GM19455 (cell line): ENCODE measurements around the gene DCAF6.
"Not testable (repeated sequence)": the region's sequence is repeated elsewhere in the genome, so short reads cannot be mapped to it uniquely, and the experiment has no call there.

ENCODE experiments used
- ATAC-seq: cut with Tn5 transposase; IDR thresholded peaks from one replicate; pipeline ENCODE4 v1.9.1; 2021; ENCODE audit not compliant: unreplicated experiment

Gene DCAF6

DNA sequence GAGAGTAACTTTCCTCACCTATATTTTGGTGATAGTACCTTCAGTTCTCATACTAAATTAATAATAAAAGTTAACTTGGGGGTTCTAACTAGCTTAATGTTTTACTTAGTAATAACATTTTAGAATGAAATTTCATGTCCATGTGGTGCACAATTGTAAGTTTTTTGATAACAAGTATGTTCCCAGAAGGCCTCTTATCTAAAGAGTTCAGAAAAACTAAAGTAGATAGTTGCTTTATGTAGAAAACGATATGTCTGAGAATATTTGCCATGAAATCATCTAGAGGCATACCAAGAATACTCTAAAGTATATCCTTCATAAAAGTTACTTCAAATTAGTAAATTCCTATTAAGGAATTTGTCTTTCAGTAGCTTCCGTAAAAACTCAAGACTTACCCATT lies 12.4 kb upstream of the DCAF6 start:
- ATAC-seq, result no peak

DNA sequence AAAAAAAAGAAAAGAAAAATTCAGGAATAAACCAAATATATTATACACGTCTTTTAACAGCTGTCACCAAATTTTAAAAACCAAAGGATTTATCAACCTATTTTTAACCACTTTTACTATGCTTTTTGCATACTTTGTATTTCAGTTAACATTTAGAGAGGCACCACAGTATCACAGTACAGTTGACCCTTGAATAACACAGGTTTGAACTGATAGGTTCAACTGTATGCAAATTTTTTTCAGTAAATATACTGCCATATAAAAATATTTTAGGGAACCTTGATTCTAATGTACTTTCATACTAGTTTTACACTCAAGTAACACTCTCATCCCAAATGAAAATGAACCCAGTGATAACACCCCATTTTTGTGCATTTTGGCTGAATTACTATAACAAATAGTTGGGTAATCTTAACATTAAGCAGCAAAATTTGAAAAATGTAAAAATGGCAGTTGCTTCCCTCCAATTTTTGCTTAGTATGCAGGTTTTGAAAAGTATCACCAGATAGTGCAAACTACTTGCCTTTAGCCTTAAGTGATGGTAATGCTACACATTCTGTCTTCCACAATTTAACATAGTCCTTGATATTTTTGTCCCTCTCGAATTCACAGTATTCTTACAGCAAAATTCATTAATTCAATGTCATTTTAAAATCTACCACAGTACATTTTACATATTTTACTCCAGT lies 11.8 kb upstream of the DCAF6 start:
- no peak for ATAC-seq

DNA sequence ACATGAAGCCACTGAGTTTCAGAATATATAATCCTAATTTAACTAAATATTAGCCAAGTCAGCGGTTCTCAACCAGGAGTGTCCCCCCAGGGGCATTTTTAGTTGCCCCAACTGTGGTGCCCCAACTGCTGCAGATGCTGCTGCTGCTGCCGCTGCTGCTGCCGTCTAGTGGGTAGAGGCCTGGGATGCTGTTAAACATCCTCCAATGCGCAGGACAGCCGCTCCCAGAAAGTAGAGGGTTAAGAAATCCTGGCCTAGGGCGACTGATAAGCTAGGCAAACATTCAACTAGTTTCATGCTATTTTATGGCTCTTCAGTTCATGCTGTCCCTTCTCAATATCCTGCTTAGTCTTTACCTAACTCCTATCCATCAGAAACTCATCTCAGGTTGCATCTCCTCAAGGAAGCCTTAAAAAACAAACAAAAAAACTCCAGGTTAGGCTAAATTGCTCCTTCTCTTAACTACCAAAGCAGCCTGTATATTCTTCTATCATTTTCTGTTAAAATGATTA lies 9.9 kb upstream of the DCAF6 start:
- ATAC-seq, result no peak

DNA sequence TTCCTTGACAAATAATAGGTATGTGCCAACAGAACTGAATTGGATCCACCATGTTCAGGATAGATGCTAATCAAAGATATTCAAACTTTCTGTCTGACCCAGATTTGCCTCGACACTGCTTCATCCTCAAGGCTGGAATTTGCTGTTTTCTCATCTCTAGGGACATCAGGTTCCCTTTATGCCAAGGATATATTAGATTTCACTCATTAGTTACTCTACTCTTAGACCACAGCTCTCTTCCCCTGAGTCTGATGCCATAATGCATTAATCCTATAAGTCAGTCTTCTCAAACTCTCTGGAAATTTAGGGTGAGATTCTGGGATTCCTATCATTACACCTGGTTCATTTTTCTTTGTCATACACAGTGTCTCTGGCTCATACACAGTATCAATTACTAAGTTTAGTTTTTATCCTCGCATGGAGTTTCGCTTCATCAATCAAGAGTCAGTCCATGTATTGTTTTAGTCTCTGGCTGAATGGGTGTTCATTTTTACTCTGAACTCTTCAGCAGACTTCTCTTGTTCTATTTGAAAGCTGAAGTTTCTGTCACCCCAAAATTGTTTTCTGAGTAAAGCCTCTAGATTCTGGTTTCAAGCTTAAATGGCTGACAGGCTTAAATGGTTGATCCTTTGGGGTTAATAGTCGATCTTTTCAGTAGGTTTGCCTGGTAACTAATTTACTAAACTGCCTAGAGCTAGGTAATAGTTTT lies 9.3 kb upstream of the DCAF6 start:
- ATAC-seq, result no peak

DNA sequence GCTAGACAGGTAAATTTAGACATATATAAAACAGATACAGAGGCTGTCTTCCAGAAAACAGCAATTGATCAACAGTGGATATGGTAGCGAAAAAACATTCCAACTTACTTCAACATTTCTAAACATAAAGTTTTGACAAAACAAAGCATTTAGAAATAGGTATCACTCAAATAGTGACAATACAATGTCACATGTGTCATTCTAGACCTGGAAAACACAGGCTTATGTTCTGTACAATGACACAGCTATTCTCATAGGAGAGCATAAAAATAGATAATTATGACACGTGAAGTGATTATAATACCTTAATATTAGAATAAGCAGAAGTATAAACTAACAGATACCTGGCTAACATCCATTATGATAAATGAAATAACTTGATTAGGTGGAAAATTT lies 8.0 kb upstream of the DCAF6 start:
- no peak for ATAC-seq

DNA sequence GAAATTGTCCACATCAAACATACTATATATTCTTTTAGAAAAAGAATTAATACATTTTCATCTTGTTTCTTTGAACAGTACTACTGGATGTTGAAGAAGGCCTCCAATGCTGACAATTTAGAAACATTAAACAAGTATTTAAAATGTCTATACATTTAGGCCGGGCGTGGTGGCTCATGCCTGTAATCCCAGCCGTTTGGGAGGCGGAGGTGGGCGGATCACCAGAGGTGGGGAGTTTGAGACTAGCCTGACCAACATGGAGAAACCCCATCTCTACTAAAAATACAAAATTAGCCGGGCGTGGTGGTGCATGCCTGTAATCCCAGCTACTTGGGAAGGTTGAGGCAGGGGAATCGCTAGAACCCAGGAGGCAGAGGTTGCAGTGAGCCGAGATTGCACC lies 7.6 kb upstream of the DCAF6 start:
- ATAC-seq, result not testable (repeated sequence)

DNA sequence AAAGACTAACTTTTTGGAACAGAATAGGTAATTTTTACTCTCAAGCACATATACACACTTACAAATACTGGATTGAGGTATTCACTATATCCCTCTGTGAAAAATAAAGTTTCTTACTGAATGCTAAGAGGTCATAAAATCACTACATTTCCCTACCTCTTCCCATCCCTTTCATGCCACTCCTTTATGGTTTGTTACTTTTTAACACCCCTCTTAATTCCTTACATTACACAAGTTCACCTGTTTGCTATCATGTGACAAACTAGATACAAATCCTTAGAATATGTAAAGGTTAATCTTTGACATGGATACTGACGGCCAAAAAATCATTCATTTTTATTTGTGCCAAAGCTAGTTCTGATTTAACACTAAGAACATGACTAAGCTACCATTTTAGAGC lies 6.8 kb upstream of the DCAF6 start:
- no peak for ATAC-seq

DNA sequence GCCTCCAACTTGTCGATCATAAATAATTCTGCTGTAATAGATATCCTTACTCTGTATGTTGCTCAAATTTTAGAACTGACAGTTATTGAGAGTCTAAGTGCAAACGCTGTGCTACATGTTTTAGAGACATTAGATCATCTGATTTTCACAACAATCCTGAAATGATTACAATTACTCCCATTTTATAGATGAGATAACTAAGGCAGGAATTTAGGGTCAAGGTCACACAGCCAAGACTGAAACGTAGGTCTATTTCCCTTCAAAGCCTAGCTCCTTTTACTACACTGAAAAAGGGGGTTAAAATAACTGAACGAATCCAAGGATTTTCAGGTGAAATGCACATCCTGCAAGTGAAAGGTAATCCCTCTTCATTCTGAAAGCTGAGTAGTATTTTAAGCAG lies 2.7 kb upstream of the DCAF6 start:
- ATAC-seq, result no peak

DNA sequence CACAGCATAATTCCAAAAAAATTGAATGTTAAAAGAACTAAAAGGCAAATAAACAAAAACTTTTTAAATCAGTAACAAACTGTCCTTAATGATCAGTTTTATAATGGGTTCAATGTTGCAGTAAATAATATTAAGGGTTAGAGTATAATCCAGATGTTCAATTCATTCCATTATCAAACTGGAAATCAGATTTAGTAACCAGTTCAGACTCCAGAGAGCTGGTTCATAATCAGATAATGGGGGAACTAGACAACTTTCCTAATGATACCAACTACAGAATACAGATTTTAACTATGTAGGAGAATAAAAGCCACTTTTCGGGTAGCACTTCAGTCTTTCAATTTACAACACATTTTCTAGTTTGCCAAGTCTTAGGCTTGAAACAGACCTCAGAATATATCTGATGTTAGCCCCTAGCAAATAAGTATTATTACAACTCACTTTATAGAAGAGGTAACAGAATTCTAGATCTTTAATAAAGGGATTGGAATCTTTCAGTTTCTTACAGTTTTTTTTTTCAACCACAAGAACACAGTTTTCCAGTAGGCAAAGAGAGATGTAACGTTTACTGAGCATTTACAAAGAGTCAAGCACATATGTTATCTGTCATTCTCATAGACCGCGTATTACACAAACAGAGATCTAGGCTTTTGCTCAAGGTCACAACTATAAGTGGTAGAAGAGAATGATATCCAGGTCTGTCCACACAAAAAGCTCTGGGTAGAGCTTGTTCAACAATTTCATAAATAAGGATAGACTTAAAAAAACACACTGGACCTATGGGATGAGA lies 1.9 kb upstream of the DCAF6 start:
- no peak for ATAC-seq

DNA sequence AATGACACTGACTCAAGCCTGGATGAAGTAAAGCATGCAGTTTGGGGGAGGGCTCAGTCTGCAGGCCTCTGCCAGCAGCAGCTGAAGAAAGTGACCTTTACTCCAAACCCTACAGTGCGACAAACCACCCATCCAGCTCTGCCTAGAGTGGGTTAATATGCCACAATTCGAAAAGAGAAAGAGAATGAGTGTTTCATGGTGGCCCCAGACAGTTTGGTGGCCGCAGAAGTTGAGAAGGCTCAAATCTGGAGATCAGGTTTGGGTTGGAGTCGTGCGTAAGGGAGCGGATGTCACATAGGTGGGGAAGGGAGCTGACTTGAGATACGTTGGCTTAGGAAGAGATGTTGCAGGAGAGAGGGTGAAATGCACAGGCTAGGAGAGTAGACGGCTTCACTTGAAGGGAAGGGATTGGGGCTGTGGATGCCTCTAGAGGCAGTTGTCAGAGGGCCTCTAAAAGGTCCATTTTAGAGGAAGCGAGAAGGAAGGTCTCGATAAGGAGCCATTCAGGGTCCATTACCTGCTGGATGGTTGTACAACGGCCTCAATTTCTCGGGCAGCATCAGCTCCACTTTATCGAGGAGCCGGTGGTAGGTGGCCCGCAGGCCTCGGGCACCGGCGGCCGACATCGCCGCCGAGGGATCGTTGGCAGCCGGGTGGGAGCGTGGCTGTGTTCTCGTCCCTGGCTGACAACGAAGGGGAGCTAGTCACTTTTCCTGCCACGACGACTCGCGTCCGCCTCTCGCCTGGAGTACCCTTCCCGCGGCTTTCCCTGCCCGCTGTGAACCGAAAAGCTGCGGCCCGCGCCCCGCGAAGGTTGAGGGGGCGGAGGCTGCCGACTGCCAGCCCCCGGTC lies 1.0 kb upstream of the DCAF6 start:
- peak; percentile 12 for ATAC-seq

DNA sequence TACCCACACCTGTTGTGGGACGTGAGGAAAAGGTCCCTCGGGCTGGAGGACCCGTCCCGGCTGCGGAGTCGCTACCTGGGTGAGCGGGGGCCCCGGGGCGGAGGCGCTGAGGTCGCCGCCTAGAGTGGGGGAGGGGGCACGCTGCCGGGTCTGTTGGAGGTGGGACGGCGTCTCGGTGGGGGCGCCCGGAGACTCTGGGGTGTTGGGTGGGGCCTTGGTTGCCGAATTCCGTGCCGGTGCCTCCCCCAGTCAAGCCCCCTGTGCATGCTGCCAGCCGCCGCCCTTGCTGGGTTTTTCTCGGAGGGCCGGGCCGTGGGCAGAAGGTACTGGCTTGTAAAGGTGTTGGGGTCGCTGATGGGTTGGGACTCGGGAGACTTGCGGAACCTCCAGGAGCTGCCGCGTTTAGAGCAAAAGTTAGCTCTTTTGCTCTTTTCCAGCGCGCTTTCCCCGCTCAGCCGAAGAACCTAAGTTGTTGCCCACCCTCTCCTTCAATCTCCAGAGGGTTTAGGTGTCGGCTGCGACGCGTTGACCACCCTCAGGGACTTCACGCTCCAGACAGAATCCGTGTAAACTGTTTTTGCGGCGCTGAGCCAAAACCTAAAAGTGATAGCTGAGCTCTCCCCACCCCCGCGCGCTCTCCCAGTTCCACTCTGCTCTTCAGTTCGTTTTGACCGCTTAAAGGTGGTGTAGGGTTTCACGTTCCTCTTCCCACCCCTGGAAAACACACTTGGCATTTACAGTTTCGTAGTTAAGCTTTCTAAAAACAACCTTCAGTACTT lies 636 bp downstream of the DCAF6 start, which contains the start of gene MPC2:
TSS of gene MPC2 (minus strand) at position 143 of the 779 bp plus-strand sequence. CDS start 1,231 bp downstream, outside the sequence.
- peak; percentile 14 for ATAC-seq

DNA sequence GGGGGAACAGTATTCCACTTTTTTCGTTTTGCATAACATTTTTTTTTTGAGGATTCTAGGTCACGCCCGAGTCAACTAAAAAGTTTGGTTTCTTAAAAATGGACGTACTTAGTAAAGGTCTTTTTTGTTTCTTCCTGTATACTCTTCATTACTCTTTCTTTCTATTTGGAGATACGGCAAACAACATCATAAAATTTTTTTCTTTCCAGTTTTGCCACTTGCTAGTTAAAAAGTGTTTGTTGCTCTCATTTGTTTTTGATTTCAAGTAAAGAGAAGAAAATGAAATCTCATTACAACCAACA lies 1.2 kb downstream of the DCAF6 start:
- ATAC-seq, result no peak

DNA sequence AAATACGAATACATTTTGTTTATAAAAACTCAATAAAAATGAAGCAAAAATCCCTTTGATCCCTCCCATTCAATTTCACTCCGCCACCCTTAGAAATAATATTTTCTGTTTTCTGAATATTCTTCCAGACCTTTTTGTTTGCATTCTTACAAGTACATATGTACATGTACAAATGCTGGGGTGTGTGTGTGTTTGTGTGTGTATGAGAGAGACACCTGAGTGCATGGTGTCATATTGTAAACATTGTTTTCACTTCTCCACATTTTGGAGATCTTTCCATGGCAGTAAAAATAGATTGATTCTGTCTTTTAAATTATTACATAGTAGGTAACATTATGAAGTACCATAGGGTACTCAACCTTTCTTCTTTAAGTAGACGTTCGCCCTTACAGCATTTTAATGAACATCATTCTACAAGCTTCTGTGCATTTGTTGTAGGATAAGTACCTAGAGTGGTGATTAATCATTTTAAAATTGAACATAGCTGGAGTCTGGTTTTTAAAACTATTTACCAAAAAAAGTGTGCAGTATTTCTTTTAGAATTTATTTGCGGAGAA lies 1.7 kb downstream of the DCAF6 start:
- no peak for ATAC-seq

DNA sequence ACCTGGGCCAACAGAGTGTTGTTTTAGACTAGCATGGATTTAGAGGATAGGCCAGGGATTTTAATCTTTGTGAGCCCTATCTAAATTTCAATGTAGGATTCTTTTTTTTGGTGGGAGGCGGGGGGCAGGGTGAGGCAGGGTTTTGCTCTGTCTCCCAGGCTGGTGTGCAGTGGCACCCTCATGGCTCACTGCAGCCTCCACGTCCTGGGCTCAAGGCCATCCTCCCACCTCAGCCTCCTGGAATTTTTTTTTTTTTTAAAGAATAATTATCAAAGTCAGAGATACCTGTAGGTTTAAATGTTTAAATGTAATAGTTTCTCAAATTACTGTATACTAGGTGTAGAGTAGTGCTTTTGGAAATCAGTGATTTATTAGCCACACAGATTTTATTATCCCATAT lies 3.8 kb downstream of the DCAF6 start:
- no peak for ATAC-seq

DNA sequence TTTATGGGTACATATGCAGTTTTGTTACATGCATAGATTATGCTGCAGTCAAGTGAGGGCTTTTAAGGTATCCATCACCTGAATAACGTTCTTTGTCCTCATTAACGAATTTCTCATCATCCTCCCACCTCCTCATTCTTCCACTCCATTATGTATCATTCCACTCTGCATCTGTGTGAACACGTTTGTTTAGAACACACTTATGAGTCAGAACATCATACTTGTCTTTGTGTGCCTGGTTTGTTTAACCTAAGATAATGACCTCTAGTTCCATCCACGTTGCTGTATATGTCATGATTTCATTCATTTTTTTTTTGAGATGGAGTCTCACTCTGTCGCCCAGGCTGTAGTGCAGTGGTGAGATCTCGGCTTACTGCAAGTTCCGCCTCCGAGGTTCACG lies 7.1 kb downstream of the DCAF6 start:
- no peak for ATAC-seq

DNA sequence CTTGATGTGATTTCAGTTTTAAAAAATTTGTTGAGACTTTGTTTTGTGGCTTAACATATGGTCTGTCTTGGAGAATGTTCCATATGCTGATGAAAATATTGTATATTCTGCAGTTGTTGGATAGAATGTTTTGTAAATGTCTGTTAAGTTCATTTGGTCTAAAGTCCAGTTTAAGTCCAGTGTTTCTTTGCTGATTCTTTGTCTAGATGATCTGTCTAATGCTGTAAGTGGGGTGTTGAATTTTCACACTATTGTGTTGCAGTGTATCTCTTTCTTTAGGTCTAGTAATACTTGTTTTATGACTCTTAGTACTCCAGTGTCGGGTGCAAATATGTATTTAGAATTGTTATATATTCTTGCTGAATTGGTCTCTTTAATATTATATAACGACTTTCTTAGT lies 11.2 kb downstream of the DCAF6 start:
- ATAC-seq, result no peak

DNA sequence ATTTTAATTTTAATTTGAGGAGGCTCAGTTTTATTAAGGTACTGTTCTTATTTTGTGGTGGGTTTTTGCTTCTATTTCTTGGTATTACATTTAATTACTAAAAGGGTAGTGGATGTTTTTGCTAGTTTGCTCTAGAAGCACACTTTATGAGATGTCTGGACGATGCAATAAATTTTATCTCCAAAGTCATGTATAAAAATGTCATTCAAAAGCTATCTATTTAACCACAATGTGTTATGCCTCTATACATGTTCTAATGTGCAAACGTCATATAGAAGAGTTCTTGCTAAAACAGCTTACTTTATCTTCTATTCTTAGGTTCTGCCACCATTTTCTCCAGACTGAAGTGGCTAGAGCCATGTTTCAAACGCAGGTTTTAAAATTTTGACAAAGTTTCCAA lies 13.3 kb downstream of the DCAF6 start:
- ATAC-seq, result no peak

DNA sequence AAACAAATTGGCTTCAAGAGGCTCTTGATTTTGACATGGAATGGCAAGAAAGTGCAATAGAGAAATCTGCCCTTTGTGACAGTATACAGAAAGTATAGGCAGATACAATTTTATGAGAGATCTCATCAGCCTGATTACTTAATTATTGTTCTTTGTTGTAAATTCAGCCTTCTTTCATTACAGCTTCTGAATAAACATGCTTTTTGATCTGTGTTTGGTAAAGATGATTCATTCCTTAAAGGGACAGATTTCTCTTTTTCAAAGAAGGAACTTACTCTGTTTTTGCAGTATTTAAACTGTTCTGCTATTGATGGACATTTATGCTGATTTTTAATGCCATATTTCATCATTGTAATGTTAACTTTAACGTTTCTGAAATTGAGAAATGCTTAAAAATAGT lies 14.1 kb downstream of the DCAF6 start:
- no peak for ATAC-seq

DNA sequence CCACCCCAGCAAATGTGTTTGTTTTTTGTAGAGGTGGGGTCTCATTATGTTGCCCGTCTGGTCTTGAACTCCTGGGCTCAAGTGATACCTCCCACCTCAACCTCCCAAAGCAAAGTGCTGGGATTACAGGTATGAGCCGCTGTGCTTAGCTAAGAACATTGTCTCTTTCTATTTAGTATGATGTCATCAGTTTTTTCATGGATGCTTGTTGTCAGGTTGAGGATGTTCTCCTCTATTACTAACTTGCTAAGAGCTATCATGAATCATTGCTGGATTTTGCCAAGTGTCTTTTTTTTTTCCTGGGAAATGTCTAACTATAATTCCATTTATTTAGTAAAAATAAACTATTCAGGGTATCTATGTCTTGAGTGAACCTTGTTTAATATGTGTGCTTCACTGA lies 19.4 kb downstream of the DCAF6 start:
- ATAC-seq, result no peak

DNA sequence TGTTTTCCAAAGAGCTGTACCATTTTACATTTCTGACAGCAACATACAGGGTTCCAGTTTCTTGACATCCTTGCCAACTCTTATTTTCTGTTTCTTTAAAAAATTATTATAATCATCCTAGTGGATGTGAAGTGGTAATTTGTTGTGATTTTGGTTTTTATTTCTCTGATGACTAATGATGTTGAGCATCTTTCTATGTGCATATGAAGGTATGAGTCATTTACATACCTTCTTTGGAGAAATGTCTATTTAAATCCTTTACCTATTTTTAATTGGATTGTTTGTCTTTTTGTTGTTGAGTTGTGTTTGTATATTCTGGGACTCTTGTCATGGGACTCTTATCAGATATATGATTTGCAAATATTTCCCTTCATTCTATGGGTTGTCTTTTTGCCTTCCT lies 21.2 kb downstream of the DCAF6 start:
- ATAC-seq, result no peak
